Epithelial cell of esophagus (primary cell): Measurements from ENCODE around the gene SIRT6.
"Not testable (repeated sequence)": the region's sequence is repeated elsewhere in the genome, so short reads cannot be mapped to it uniquely, and the experiment has no call there.

Experiments
- DNase-seq: peaks from one replicate; pipeline ENCODE4 v3.0.0; 2010; ENCODE audit warnings: low read depth
- H3K4me3 ChIP-seq: 2 replicates; pipeline ENCODE4 v1.5.1; 2011; ENCODE audit warnings: mild to moderate bottlenecking, low read length, control low read depth
- CTCF ChIP-seq: IDR thresholded peaks from 2 replicates; pipeline ENCODE4 v1.5.1; 2011; ENCODE audit warnings: low read depth, mild to moderate bottlenecking, low read length, control low read depth, inconsistent platforms; ENCODE audit not compliant: insufficient read depth; ENCODE audit errors: missing control alignments

SIRT6 gene

GRCh38 chr19:4198467-4199126 lies 16.2 kb upstream of the SIRT6 start:
- no peak for TF ChIP-seq CTCF
- DNase-seq, result no peak
- no peak overlapping the region for H3K4me3 ChIP-seq

GRCh38 chr19:4197625-4198466 lies 15.5 kb upstream of the SIRT6 start:
- no peak for TF ChIP-seq CTCF
- DNase-seq, result no peak
- no peak overlapping the region for H3K4me3 ChIP-seq

GRCh38 chr19:4197228-4197624 lies 14.9 kb upstream of the SIRT6 start:
- no peak for DNase-seq
- TF ChIP-seq CTCF, result no peak
- H3K4me3 ChIP-seq, result no peak overlapping the region

- no peak for DNase-seq
- no peak for TF ChIP-seq CTCF
- no peak overlapping the region for H3K4me3 ChIP-seq
These were observed 14.3 kb upstream of the SIRT6 start for GRCh38 chr19:4196587-4197148.

- TF ChIP-seq CTCF, result no peak
- no peak for DNase-seq
- H3K4me3 ChIP-seq, result no peak overlapping the region
These were observed 13.6 kb upstream of the SIRT6 start for GRCh38 chr19:4196009-4196408.

GRCh38 chr19:4194353-4194752 lies 12.0 kb upstream of the SIRT6 start:
- no peak for TF ChIP-seq CTCF
- no peak overlapping the region for H3K4me3 ChIP-seq
- DNase-seq, result no peak

GRCh38 chr19:4192537-4192936 lies 10.2 kb upstream of the SIRT6 start:
- H3K4me3 ChIP-seq, DNase-seq: not testable (repeated sequence)
